Muscle layer of colon (tissue), 2 donors: ENCODE results near the gene FRG2C.
A peak's percentile ranks its signal among the peaks of the same experiment; 100 is the strongest.
"Not testable (repeated sequence)": the region's sequence is repeated elsewhere in the genome, so short reads cannot be mapped to it uniquely, and the experiment has no call there.

ENCODE experiments used
- H3K27ac ChIP-seq: one replicate; pipeline ENCODE4 v1.7.0; 2013; ENCODE audit warnings: low read depth, mild to moderate bottlenecking, low read length, moderate library complexity
- H3K27me3 ChIP-seq, 2 donors: one replicate each; pipeline ENCODE4 v1.7.0; 2013; ENCODE audit warnings: low read length in 2 of 2, mild to moderate bottlenecking in 2 of 2; ENCODE audit not compliant: insufficient read depth in 2 of 2, control insufficient read depth in 1 of 2
- H3K36me3 ChIP-seq: one replicate; pipeline ENCODE4 v1.7.0; 2013; ENCODE audit warnings: mild to moderate bottlenecking, low read length; ENCODE audit not compliant: insufficient read depth
- H3K4me1 ChIP-seq: one replicate; pipeline ENCODE4 v1.7.0; 2013; ENCODE audit warnings: mild to moderate bottlenecking, low read length; ENCODE audit not compliant: insufficient read depth
- H3K4me3 ChIP-seq, 2 donors: one replicate each; pipeline ENCODE4 v1.7.0; 2013; ENCODE audit warnings: low read length in 2 of 2, low read depth in 1 of 2, mild to moderate bottlenecking in 1 of 2, moderate library complexity in 1 of 2
- H3K9ac ChIP-seq: one replicate; pipeline ENCODE4 v1.7.0; 2013; ENCODE audit warnings: low read length
- H3K9me3 ChIP-seq: one replicate; pipeline ENCODE4 v1.7.0; 2013; ENCODE audit warnings: mild to moderate bottlenecking, low read length
- donor health status: abdominal sarcoma.
- donor health status: Adenocarcinoma of cecum.

FRG2C gene

GRCh38 chr3:75664028-75664427 is at the start of gene FRG2C:
Gene FRG2C, plus strand, starts transcription at chr3:75664328. Its CDS starts 52 bp downstream, at chr3:75664380.
- H3K36me3 ChIP-seq, H3K4me3 ChIP-seq, H3K4me1 ChIP-seq, H3K9ac ChIP-seq, H3K9me3 ChIP-seq, H3K27ac ChIP-seq: not testable (repeated sequence)
- H3K27me3 ChIP-seq, result peaks cover 5 to 12% of the 10 kb centered on the region in 2 donors

GRCh38 chr3:75618666-75619305 is 45.3 kb upstream of the FRG2C start:
- peak overlapping the region; percentile 32 to 55 for H3K4me3 ChIP-seq
- not testable (repeated sequence) for H3K9ac ChIP-seq, H3K9me3 ChIP-seq, H3K27me3 ChIP-seq, H3K27ac ChIP-seq, H3K4me1 ChIP-seq, H3K36me3 ChIP-seq

DNA sequence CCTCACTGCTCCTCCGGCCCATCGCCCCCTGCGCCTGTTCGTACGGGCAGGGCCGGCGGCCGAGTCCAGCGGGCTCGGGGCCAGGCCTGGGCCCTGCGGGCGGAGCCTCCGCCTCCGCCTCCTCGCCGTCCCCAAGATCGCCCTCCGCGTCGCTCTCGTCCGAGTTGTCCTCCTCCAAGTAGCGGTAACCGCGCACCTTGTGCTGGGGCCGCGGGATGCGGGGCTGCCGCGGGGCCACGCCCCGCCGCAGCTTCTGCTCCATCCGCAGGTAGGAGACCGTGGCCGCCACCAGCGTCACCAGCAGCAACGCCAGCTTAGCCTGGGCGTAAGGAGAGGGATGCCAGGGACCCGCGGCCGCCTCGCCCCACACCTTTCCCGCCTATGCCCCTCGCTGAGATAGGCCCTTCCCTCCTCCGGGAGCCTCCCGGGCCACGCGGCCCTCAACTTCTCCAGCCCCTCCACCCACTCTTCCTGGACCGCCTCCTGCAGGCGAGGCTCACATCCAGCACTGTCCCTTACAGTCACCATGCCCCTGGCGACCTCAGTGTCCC is 44.6 kb upstream of the FRG2C start:
- H3K27ac ChIP-seq, result not testable (repeated sequence)

GRCh38 chr3:75621772-75622171 is 42.4 kb upstream of the FRG2C start:
- not testable (repeated sequence) for H3K9me3 ChIP-seq, H3K4me3 ChIP-seq, H3K27ac ChIP-seq

More for the DNA sequence above, 44.6 kb upstream of the FRG2C start:
- H3K4me1 ChIP-seq, H3K9ac ChIP-seq, H3K9me3 ChIP-seq, H3K27me3 ChIP-seq, H3K36me3 ChIP-seq: not testable (repeated sequence)
- peak overlapping the region; percentile 32 to 55 for H3K4me3 ChIP-seq

GRCh38 chr3:75623656-75624055 is 40.5 kb upstream of the FRG2C start:
- H3K9me3 ChIP-seq, H3K4me1 ChIP-seq, H3K27ac ChIP-seq, H3K36me3 ChIP-seq, H3K9ac ChIP-seq, H3K27me3 ChIP-seq, H3K4me3 ChIP-seq: not testable (repeated sequence)

More at GRCh38 chr3:75621772-75622171, 42.4 kb upstream of the FRG2C start:
- H3K36me3 ChIP-seq, H3K9ac ChIP-seq, H3K4me1 ChIP-seq, H3K27me3 ChIP-seq: not testable (repeated sequence)

DNA sequence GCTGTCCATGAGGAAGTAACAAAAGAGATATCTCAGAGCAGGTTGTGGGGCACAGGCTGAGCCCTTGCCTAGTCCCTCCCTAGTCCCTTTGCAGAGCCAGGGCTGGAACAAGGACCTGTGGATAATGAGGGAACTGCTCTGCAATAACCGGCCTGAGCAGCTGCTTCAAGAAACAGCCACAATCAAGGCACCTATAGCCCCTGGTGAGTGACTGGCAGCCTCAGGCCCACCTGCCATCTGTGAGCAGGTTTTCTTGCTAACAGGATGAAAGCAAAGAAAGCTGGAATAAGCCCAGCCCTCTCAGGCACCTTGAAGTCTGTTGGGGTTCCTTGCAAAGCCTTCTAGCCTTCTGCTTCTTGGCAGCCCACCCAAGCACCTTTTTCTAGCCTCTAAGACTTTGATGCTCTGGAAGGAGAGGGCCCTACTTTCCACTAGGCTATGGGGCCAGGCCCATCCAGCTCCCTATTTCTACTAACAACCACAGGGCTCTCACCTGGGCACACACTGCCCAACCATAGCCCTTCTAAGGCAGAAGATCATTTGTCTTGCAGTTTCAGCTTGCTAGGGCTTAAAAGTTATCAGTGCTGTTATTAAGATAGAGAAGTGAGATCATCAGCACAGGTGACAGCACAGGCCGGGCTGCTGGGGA is 33.1 kb upstream of the FRG2C start:
- not testable (repeated sequence) for H3K9ac ChIP-seq, H3K27me3 ChIP-seq, H3K4me1 ChIP-seq, H3K27ac ChIP-seq, H3K9me3 ChIP-seq, H3K36me3 ChIP-seq, H3K4me3 ChIP-seq

- H3K9ac ChIP-seq, result no peak overlapping the region
- no peak overlapping the region for H3K27ac ChIP-seq
- no peak overlapping the region for H3K4me3 ChIP-seq
Observed at GRCh38 chr3:75631541-75631940, 32.6 kb upstream of the FRG2C start.

DNA sequence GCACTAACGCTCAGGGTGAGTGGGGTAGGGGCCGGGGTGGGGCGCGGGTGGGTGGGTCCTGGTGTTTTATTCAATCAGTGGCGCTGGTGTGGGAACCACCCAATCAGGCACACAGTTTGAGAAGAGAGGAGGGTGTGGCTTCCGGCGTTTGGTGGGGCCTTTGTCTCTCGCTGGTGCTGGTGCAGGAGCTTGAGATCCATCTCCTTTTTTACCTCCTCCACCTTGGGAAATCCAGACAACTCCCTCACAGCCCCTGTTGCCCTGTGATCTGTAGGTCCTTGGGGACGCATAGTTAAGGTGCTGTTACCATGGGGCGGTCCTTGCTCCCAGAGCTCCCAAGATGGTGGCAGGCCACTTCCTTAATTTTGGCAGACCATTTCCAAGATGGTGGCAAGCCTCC is 25.2 kb upstream of the FRG2C start:
- H3K9me3 ChIP-seq, H3K27ac ChIP-seq, H3K4me3 ChIP-seq: not testable (repeated sequence)

More at GRCh38 chr3:75631541-75631940, 32.6 kb upstream of the FRG2C start:
- Histone ChIP-seq H3K4me1 (no peaks in the 10 kb centered on the region), H3K36me3 (no peaks in the 10 kb centered on the region), H3K27me3 (no peaks in the 10 kb centered on the region), H3K9me3 (no peaks in the 10 kb centered on the region)

GRCh38 chr3:75641107-75641517 is 23.0 kb upstream of the FRG2C start:
- H3K4me1 ChIP-seq, H3K36me3 ChIP-seq, H3K27ac ChIP-seq, H3K27me3 ChIP-seq, H3K9ac ChIP-seq, H3K9me3 ChIP-seq: not testable (repeated sequence)
- peak overlapping the region; percentile 27 to 44 for H3K4me3 ChIP-seq

More for the DNA sequence above, 25.2 kb upstream of the FRG2C start:
- H3K27me3 ChIP-seq, H3K9ac ChIP-seq, H3K4me1 ChIP-seq, H3K36me3 ChIP-seq: not testable (repeated sequence)

GRCh38 chr3:75643031-75643800 is 20.9 kb upstream of the FRG2C start:
- not testable (repeated sequence) for H3K9me3 ChIP-seq, H3K27me3 ChIP-seq, H3K9ac ChIP-seq, H3K36me3 ChIP-seq, H3K4me1 ChIP-seq, H3K27ac ChIP-seq, H3K4me3 ChIP-seq

- H3K27ac ChIP-seq, H3K9me3 ChIP-seq, H3K4me3 ChIP-seq, H3K27me3 ChIP-seq, H3K9ac ChIP-seq, H3K4me1 ChIP-seq, H3K36me3 ChIP-seq: not testable (repeated sequence)
Observed at GRCh38 chr3:75645548-75645947, 18.6 kb upstream of the FRG2C start.
